Endothelial cell of coronary artery (primary cell): Measurements from ENCODE around the gene NTRK3. TPM values are rescaled to one million over a fixed set of nuclear protein-coding genes. Genes with fewer than 3 reads are reported as not detected.

Experiments used
- total RNA-seq: library from RNA; depleted of rRNA; stranded (reverse); fragments of >200 nt; gene quantifications from 2 replicates; pipeline ENCODE4 v1.2.3, GENCODE V29; 2014

The NTRK3 gene
- total RNA-seq: under 0.01 TPM in 2 replicates

DNA sequence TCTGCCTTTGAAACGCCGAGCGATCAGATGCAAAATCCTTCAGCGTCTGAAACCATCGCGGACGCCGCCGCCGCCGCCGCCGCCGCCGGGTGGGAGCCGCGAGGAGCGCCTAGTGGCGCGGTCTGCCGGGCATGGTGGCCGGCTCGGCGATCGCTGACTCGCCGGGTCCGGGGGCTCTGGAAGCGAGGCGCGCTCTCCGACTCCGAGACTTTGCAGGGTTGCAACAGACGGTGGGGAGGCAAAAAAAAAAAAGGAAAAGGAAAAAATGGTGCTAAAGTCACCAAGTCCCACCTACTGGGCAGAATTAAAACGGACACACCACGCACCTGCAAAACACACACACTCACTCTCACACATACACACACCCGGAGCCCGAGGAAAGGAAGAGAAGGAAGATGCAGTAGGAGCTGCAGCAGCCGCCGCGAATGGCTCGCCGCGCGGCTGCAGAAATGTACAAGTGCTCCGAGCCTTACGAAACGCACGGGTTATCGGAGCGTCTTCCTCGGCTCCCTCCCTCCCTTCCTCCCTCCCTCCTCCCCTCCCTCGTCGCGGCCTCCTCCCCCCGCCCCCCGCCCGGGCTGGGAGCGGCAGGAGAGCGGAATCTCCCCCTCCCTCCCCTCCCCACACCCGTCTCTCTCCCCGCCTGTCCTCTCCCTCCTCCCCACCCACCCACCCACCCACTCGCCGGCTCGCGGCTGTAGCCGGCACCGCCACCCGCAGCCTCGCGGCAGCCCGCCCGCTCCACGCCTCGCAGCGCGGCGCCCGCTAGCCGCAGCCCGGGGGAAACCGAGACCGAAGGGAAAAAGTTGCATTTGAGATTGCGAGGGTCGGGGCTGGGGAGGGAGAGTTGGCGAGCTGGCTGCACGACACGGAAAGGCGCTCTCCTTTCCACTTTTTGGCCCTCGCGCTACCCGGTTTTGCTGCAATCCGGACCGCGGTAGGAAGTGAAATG, at the start of gene NTRK3:
Gene NTRK3, minus strand, starts transcription at position 461 of the 952 bp plus-strand sequence. CDS start 586 bp downstream, outside the sequence.

Other genes starting within 250 kb of the NTRK3 start
- 12.6 and 16.4 TPM in 2 replicates for gene MRPL46, start 210.6 kb upstream of the NTRK3 start, total RNA-seq
- gene MRPS11, start 211.0 kb upstream of the NTRK3 start, total RNA-seq: 45.9 and 62.5 TPM in 2 replicates